OCI-LY1 (cell line): ENCODE results near the gene SPRED2.
A peak's percentile ranks its signal among the peaks of the same experiment; 100 is the strongest.

Experiments
- H2AFZ ChIP-seq: fragments of 200-600 bp; sonication (generic), shearing (Covaris generic); 2 replicates; pipeline ENCODE4 v1.6.0; 2014; ENCODE audit warnings: antibody characterized with exemption, mild to moderate bottlenecking, low read length
- H3F3A ChIP-seq: fragments of 200-600 bp; sonication (generic), shearing (Covaris generic); 2 replicates; pipeline ENCODE4 v1.6.0; 2014; ENCODE audit warnings: mild to moderate bottlenecking, antibody characterized with exemption, low read length, moderate library complexity; ENCODE audit not compliant: insufficient read depth
- H3K27ac ChIP-seq: fragments of 200-600 bp; sonication (generic); 2 replicates; pipeline ENCODE4 v1.5.1; 2014; ENCODE audit warnings: low read length, mixed run types, mild to moderate bottlenecking, low read depth; ENCODE audit not compliant: poor library complexity, severe bottlenecking
- H3K27me3 ChIP-seq: fragments of 200-600 bp; sonication (generic); 2 replicates; pipeline ENCODE4 v1.6.0; 2014; ENCODE audit warnings: antibody characterized with exemption, mild to moderate bottlenecking, low read length, moderate library complexity; ENCODE audit not compliant: insufficient read depth
- H3K36me3 ChIP-seq: fragments of 200-600 bp; sonication (generic); 2 replicates; pipeline ENCODE4 v1.6.1; 2014; ENCODE audit warnings: mild to moderate bottlenecking, antibody characterized with exemption, low read length, moderate library complexity, mixed read lengths; ENCODE audit not compliant: insufficient read depth
- H3K4me1 ChIP-seq: fragments of 200-600 bp; sonication (generic); 2 replicates; pipeline ENCODE4 v1.5.1; 2014; ENCODE audit warnings: mild to moderate bottlenecking, low read length, moderate library complexity; ENCODE audit not compliant: insufficient read depth, severe bottlenecking
- H3K4me2 ChIP-seq: fragments of 200-600 bp; sonication (generic), shearing (Covaris generic); 2 replicates; pipeline ENCODE4 v1.6.1; 2014; ENCODE audit warnings: low read length
- H3K4me3 ChIP-seq: fragments of 200-600 bp; sonication (generic); 2 replicates; pipeline ENCODE4 v1.5.1; 2014; ENCODE audit warnings: low read length, low read depth, mild to moderate bottlenecking, mixed read lengths; ENCODE audit not compliant: poor library complexity, severe bottlenecking
- H3K79me2 ChIP-seq: fragments of 200-600 bp; shearing (Covaris generic); 2 replicates; pipeline ENCODE4 v1.6.1; 2016; ENCODE audit warnings: mixed run types, low read length, mixed read lengths; ENCODE audit not compliant: insufficient read depth
- H3K9ac ChIP-seq: fragments of 200-600 bp; sonication (generic), shearing (Covaris generic); 2 replicates; pipeline ENCODE4 v1.6.1; 2014; ENCODE audit warnings: mild to moderate bottlenecking, low read length, mixed read lengths
- H3K9me2 ChIP-seq: fragments of 200-600 bp; sonication (generic), shearing (Covaris generic); 2 replicates; pipeline ENCODE4 v1.6.1; 2014; ENCODE audit warnings: low read depth, mild to moderate bottlenecking, low read length, mixed read lengths
- H3K9me3 ChIP-seq: fragments of 200-600 bp; shearing (Covaris generic); 2 replicates; pipeline ENCODE4 v1.6.1; 2014; ENCODE audit warnings: low read length, mixed read lengths
- H4K20me1 ChIP-seq: fragments of 200-600 bp; sonication (generic), shearing (Covaris generic); 2 replicates; pipeline ENCODE4 v1.6.0; 2016; ENCODE audit warnings: mild to moderate bottlenecking, low read length; ENCODE audit not compliant: insufficient read depth
- EZH2 ChIP-seq: fragments of 200-600 bp; sonication (generic), shearing (Covaris generic); IDR thresholded peaks from 2 replicates; pipeline ENCODE4 v1.8.0; 2017; ENCODE audit warnings: borderline replicate concordance, mixed run types, mild to moderate bottlenecking, antibody characterized with exemption, low read length, moderate library complexity, mixed read lengths
- TF ChIP-seq, protein P1 (sequence below): fragments of 200-600 bp; sonication (generic), shearing (Covaris generic); IDR thresholded peaks from 2 replicates; pipeline ENCODE4 v1.5.1; 2017; ENCODE audit warnings: mild to moderate bottlenecking, antibody characterized with exemption, low read length, moderate library complexity, mixed read lengths

SPRED2 gene

DNA sequence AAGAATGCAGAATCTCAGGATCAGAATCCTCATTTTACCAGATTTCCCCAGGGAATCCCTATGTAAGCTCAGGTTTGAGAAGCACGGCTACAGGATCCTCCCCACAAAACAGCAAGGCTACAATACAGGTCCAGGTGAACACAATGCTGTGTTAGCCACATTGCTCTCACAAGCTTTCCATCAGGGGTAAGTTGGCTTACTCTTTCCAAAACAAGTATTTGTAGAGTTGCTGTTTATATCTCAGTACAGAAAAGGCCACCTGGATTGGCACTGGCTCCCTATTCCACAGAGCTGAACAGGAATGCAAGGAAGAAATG is 11.0 kb downstream of the SPRED2 start:
- TF ChIP-seq, protein P1, sequence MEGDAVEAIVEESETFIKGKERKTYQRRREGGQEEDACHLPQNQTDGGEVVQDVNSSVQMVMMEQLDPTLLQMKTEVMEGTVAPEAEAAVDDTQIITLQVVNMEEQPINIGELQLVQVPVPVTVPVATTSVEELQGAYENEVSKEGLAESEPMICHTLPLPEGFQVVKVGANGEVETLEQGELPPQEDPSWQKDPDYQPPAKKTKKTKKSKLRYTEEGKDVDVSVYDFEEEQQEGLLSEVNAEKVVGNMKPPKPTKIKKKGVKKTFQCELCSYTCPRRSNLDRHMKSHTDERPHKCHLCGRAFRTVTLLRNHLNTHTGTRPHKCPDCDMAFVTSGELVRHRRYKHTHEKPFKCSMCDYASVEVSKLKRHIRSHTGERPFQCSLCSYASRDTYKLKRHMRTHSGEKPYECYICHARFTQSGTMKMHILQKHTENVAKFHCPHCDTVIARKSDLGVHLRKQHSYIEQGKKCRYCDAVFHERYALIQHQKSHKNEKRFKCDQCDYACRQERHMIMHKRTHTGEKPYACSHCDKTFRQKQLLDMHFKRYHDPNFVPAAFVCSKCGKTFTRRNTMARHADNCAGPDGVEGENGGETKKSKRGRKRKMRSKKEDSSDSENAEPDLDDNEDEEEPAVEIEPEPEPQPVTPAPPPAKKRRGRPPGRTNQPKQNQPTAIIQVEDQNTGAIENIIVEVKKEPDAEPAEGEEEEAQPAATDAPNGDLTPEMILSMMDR, result no peak
- no peak for TF ChIP-seq EZH2
- Histone ChIP-seq H3K4me2 (peak overlapping the region; percentile 63), H3K79me2 (peaks cover 71% of the 10 kb centered on the region), H3K27me3 (no peaks in the 10 kb centered on the region), H3K9me2 (no peaks in the 10 kb centered on the region), H3K36me3 (peaks cover 4% of the 10 kb centered on the region; the same call in 1 of the 2 replicates), H3K27ac (peak overlapping the region; percentile 87), H3K4me3 (peak overlapping the region; percentile 36), H2AFZ (no peak overlapping the region), H3K9me3 (no peaks in the 10 kb centered on the region), H3K4me1 (peaks cover 83% of the 10 kb centered on the region), H3K9ac (peak overlapping the region; percentile 37; the same call in 1 of the 2 replicates), H4K20me1 (no peaks in the 10 kb centered on the region), H3F3A (no peaks in the 10 kb centered on the region)

DNA sequence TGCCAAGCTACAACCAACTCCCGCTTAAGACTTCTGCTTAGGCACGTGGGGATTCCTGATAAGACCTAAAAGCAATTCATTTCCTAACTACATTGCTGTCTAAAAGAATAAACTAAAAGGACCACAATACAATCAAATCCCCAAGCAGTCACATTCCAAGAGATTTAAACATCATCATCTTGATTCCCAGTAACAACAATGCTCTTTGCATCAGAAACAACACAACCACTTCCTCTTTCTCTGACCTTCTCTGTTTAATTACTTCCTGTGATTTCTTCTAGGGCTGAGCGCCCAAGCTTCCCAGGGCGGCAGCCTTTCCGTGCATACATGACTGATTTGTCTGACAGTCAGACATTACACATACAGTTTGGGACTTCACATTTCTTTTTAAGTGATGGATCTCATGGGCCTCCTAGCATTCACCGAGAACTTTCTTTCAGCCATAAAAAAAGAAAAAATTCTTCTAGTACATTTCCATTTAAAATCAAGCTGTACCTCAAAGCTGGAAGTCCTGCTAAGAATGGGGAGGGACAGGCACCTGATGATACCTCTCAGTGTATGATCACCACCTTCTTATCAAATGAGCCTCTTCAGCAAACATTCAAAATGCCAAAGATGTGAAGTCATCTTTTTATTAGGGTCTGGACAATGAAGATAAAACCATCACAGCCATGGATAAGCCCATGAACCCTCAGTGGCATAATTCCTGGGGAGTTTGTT is 11.5 kb downstream of the SPRED2 start:
- TF ChIP-seq EZH2, result no peak
- TF ChIP-seq, protein P1, result no peak
- peak overlapping the region; percentile 37; the same call in 1 of the 2 replicates for H3K9ac ChIP-seq

DNA sequence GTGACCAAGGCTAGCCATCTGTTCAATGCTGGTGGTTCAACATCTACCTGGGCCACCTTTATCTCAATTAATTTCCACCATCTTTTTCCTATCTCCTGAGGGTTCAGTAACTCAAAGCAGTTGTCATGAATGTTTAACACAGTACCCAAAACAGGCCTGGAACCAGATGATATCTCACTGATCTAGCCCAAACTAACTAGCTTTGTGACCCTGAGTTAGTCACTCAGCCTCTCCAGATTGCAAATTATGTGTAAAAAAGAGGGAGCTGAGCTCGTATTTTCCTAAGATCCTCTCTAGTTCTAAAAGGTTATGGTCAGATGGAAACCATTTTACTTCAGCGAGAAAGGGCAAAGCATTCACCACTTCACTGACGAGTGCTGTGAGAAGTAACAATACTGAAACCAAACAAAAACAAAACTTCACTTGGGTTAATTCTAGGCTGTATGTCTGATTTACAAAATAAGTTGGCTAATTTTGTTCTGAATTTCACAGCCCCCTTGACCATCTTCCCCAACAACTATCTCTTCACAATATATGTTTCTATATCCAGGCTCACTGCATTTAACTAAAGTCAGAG is 14.8 kb downstream of the SPRED2 start:
- H3F3A ChIP-seq, result no peaks in the 10 kb centered on the region
- H3K4me3 ChIP-seq, result peak overlapping the region; percentile 10
- H3K4me2 ChIP-seq, result peak overlapping the region; percentile 54
- H4K20me1 ChIP-seq, result no peaks in the 10 kb centered on the region
- no peaks in the 10 kb centered on the region for H3K9me2 ChIP-seq
- H2AFZ ChIP-seq, result no peak overlapping the region
- peaks cover 97% of the 10 kb centered on the region for H3K4me1 ChIP-seq
- no peaks in the 10 kb centered on the region for H3K9me3 ChIP-seq
- no peaks in the 10 kb centered on the region for H3K36me3 ChIP-seq
- peak overlapping the region; percentile 80 for H3K27ac ChIP-seq
- TF ChIP-seq, protein P1, result no peak
- no peak for TF ChIP-seq EZH2
- H3K27me3 ChIP-seq, result no peaks in the 10 kb centered on the region
- peaks cover 64% of the 10 kb centered on the region for H3K79me2 ChIP-seq
- H3K9ac ChIP-seq, result peak overlapping the region; percentile 21; the same call in 1 of the 2 replicates

More for the DNA sequence above, 11.5 kb downstream of the SPRED2 start:
- Histone ChIP-seq H3K9me3 (no peaks in the 10 kb centered on the region), H3F3A (no peaks in the 10 kb centered on the region), H2AFZ (peak overlapping the region; percentile 26; the same call in 1 of the 2 replicates), H3K9me2 (no peaks in the 10 kb centered on the region), H3K4me1 (peaks cover 83% of the 10 kb centered on the region), H3K27ac (peak overlapping the region; percentile 87), H3K27me3 (no peaks in the 10 kb centered on the region), H3K4me3 (peak overlapping the region; percentile 36), H3K4me2 (peak overlapping the region; percentile 63), H3K79me2 (peaks cover 71% of the 10 kb centered on the region), H4K20me1 (no peaks in the 10 kb centered on the region), H3K36me3 (peaks cover 4% of the 10 kb centered on the region; the same call in 1 of the 2 replicates)
